HG03060 (cell line): Measurements from ENCODE around the gene PRELID1.

Experiments
- ATAC-seq: cut with Tn5 transposase; IDR thresholded peaks from one replicate; pipeline ENCODE4 v1.9.1; 2021; ENCODE audit warnings: low read depth, moderate number of reproducible peaks; ENCODE audit not compliant: unreplicated experiment

The PRELID1 gene

GRCh38 chr5:177355162-177355867 is 51.7 kb downstream of the PRELID1 start:
- ATAC-seq, result no peak

DNA sequence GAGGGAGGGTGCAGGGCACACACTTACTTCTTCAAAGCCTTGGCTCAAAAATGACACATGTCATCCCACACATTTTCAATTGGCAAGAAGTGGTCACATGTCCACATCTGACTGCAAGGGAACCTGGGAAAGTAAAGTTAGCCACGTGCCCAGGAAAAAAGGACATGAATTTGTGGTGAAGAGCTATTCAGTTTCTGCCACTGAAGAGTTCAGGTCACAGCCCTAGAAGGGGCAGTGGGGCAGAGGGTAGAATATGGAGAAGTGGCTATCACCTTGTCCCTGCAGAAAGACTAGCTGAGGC is 52.2 kb downstream of the PRELID1 start:
- ATAC-seq, result no peak
